GM23338 (cell line): Measurements from ENCODE around the gene ANP32A.

ENCODE experiments used
- CREB1 ChIP-seq: fragments of 250-450 bp; sonication (Bioruptor Pico); IDR thresholded peaks from 2 replicates; pipeline ENCODE4 v1.5.0; 2020; ENCODE audit warnings: low read depth, mild to moderate bottlenecking, moderate library complexity
- CTCF ChIP-seq, 2 experiments: fragments of 200-600 bp in 1 of 2; sonication (generic) in 1 of 2; conservative IDR thresholded peaks; 2 replicates each; pipeline versions ENCODE4 v1.5.1 to v1.6.1; 2016 to 2017; ENCODE audit warnings: antibody characterized with exemption in 2 of 2, low read depth in 2 of 2, mild to moderate bottlenecking in 2 of 2, moderate library complexity in 1 of 2
- EZH2 ChIP-seq: fragments of 200-600 bp; sonication (generic); IDR thresholded peaks from one replicate; pipeline ENCODE4 v1.8.0; 2017; ENCODE audit warnings: antibody characterized with exemption, mild to moderate bottlenecking, low read depth; ENCODE audit not compliant: unreplicated experiment
- EZH2phosphoT487 ChIP-seq: fragments of 200-600 bp; sonication (generic); IDR thresholded peaks from one replicate; pipeline ENCODE4 v1.8.1; 2018; ENCODE audit warnings: antibody characterized with exemption; ENCODE audit not compliant: unreplicated experiment
- JUNB ChIP-seq: IDR thresholded peaks from one replicate; pipeline ENCODE4 v1.6.1; 2016; ENCODE audit warnings: antibody characterized with exemption; ENCODE audit not compliant: unreplicated experiment
- POLR2AphosphoS5 ChIP-seq: IDR thresholded peaks from 2 replicates; pipeline ENCODE4 v1.6.1; 2016; ENCODE audit warnings: antibody characterized with exemption, low read depth
- ZNF114 ChIP-seq: fragments of 250-450 bp; sonication (Bioruptor Pico); IDR thresholded peaks from 2 replicates; pipeline ENCODE4 v1.5.0; 2020; ENCODE audit warnings: mild to moderate bottlenecking, moderate library complexity

GRCh38 chr15:68767833-68768232 is 52.9 kb downstream of the ANP32A start:
- TF ChIP-seq POLR2AphosphoS5 (no peak), CTCF (conservative IDR thresholded peaks at IDR 0.05; ENCODE audit: low read depth in 2 of 2) (no peak), EZH2 (no peak), EZH2phosphoT487 (no peak), JUNB (no peak), CREB1 (CRISPR knock-in tag) (no peak), ZNF114 (no peak)
